Retinal pigment epithelial cell (primary cell): ENCODE data around the gene CDC27.
"Not testable (repeated sequence)": the region's sequence is repeated elsewhere in the genome, so short reads cannot be mapped to it uniquely, and the experiment has no call there.

Source experiments
- DNase-seq: peaks from one replicate; pipeline ENCODE4 v3.0.0-alpha.2; 2010; ENCODE audit warnings: low read depth
- H3K4me3 ChIP-seq: 2 replicates; pipeline ENCODE4 v1.5.1; 2011; ENCODE audit warnings: mild to moderate bottlenecking, low read length, control low read depth, moderate library complexity
- CTCF ChIP-seq: conservative IDR thresholded peaks from 2 replicates; pipeline ENCODE4 v1.5.1; 2011; ENCODE audit warnings: low read depth, low read length, control low read depth, inconsistent platforms

Gene CDC27

GRCh38 chr17:47096343-47096742, 92.8 kb downstream of the CDC27 start:
- DNase-seq, result no peak
- H3K4me3 ChIP-seq, result no peak overlapping the region
- TF ChIP-seq CTCF, result no peak

DNA sequence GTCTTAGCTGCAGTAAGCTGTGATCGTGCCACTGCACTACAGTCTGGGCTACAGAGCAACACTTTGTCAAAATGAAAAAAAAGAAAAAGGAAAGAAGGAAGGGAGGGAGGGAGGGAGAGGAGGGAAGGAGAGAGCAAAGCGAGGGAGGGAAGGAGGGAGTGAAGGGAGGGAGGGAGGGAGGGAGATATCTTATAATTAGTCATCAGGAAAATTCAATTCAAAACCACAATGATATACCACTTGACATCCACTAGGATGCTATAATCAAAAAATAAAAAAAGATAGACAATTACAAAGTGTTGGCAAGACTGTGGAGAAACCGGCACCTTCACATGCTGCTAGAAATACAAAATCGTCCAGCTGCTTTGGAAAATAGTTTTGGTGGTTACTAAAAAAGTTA, 93.8 kb downstream of the CDC27 start:
- H3K4me3 ChIP-seq, result no peak overlapping the region
- no peak for DNase-seq
- no peak for TF ChIP-seq CTCF

- DNase-seq, result no peak
- no peak overlapping the region for H3K4me3 ChIP-seq
- no peak for TF ChIP-seq CTCF
Observed at GRCh38 chr17:47087093-47087492, 102.0 kb downstream of the CDC27 start.

- no peak for DNase-seq
- H3K4me3 ChIP-seq, result no peak overlapping the region
- TF ChIP-seq CTCF, result no peak
Observed at GRCh38 chr17:47085736-47086135, 103.4 kb downstream of the CDC27 start.

- no peak for TF ChIP-seq CTCF
- no peak for DNase-seq
- no peak overlapping the region for H3K4me3 ChIP-seq
Observed at GRCh38 chr17:47078801-47079200, 110.3 kb downstream of the CDC27 start.

DNA sequence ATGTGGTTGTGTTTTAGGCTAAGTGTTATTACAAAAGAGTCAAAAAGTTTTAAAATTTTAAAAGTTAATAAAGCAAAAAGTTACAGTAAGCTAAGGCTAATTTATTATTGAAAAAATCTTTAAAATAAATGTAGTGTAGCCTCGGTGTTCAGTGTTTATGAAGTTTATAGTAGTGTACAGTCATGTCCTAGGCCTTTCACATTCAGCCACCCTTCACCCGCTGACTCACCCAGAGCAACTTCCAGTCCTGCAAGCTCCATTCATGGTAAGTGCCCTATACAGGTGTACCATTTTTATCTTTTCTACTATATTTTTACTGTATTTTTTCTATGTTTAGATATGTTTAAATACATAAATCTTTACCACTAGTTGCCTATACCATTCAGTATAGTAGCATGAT, 111.5 kb downstream of the CDC27 start:
- no peak for TF ChIP-seq CTCF
- DNase-seq, result no peak
- no peak overlapping the region for H3K4me3 ChIP-seq

- no peak overlapping the region for H3K4me3 ChIP-seq
- no peak for DNase-seq
- no peak for TF ChIP-seq CTCF
Observed at GRCh38 chr17:47076171-47076570, 112.9 kb downstream of the CDC27 start.

GRCh38 chr17:47074361-47074760, 114.7 kb downstream of the CDC27 start:
- not testable (repeated sequence) for H3K4me3 ChIP-seq, DNase-seq

DNA sequence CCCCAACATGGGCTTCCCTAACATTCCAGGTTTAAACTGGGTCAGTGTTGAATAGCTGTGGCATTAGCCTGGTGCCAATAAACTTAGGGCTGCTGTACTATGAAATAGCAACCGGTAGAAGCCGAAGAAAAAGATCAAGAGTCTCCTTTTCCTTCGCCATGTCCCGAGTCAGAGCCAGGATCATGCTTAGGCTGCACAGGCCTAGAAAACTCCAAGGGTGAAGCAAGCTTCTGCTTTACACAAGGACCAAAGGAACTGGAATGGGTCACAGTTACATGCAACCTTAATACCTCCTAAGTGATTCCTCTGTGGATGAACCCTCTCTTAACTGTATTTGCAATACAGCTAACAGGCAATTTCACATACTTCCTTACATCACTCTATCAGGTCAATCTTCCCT, 115.5 kb downstream of the CDC27 start:
- DNase-seq, H3K4me3 ChIP-seq: not testable (repeated sequence)
